NCI-H2029 (cell line): ENCODE data around the gene SHROOM1.

Source experiments
- DNase-seq: peaks from one replicate; lab custom pipeline; 2025; lab: John Stamatoyannopoulos, UW

The SHROOM1 gene

DNA sequence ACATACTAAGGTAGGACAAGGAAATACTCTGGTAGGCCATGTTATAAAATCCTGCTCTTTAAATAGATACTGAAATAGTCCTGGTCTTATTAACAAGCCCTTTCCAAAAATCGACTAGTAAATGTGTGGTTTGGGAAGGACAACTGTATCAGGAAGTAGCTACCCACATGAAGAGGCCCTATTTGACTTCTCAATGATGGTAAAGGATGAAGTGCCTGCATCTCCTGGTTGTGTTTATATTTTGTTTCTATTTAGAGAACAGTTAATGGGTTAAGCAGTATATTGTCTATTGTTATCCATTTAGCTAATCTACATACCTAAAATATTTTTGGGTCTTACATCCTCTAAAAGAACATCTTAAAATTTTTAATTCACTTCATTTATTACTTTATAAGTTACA is 23.3 kb upstream of the SHROOM1 start:
- DNase-seq, result peak; percentile 25

DNA sequence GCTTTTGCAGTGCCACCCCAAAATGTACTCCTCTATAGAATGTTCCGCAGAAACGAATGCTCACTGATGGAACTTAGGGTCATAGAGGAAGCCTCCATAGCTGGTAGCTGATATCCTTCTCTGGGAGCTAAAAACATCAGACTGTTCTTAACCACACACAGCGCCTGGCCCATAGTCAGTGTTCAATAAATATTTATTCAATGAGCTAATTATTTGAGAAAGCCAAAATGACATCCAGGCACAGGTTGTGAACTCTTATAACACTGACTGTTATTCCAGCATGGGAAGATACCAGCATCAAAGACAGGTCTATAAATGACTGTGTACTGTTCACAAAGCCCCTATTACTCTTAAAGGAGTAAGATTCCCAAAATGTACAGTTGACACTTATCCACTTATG is 22.9 kb upstream of the SHROOM1 start:
- peak; percentile 30 for DNase-seq

GRCh38 chr5:132850066-132850465 is 19.6 kb upstream of the SHROOM1 start:
- DNase-seq, result no peak

- no peak for DNase-seq
These were observed 18.9 kb upstream of the SHROOM1 start for GRCh38 chr5:132849347-132849746.

GRCh38 chr5:132848270-132848669 is 17.8 kb upstream of the SHROOM1 start:
- no peak for DNase-seq

DNA sequence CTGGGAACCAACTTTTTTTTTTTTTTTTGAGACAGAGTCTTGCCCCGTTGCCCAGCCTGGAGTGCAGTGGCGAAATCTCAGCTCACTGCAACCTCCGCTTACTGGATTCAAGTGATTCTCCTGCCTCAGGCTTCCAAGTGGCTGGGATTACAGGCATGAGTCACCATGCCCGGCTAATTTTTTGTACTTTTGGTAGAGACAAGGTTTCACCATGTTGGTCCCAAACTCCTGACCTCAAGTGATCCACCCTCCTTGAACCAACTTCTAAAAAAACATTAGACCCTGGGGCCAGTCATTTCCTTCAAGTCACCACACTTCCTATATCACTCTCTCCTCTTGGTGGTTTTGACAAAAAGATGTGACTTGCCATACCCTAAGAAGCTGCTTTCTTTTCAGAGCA is 10.9 kb upstream of the SHROOM1 start:
- DNase-seq, result no peak

GRCh38 chr5:132840896-132841295 is 10.4 kb upstream of the SHROOM1 start:
- no peak for DNase-seq

DNA sequence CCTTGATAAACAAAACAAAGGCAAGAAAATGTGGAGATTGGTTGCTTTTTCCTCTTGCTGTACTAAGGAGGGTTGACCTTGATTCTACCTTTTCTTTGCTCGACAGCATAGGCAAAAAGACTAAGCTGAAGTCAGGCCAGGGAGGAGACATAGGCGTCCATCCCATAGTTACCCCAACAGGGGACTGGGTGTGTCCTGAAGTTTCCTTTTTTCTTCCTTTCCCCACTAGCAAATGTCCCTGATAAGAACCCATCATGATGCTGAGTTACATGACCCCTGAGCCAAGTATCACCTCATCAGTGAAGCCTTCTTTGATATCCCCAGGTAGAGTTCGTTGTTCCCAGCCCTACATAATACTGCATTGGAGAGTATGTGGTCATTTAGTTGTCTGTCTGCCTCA is 9.9 kb upstream of the SHROOM1 start:
- DNase-seq, result no peak

DNA sequence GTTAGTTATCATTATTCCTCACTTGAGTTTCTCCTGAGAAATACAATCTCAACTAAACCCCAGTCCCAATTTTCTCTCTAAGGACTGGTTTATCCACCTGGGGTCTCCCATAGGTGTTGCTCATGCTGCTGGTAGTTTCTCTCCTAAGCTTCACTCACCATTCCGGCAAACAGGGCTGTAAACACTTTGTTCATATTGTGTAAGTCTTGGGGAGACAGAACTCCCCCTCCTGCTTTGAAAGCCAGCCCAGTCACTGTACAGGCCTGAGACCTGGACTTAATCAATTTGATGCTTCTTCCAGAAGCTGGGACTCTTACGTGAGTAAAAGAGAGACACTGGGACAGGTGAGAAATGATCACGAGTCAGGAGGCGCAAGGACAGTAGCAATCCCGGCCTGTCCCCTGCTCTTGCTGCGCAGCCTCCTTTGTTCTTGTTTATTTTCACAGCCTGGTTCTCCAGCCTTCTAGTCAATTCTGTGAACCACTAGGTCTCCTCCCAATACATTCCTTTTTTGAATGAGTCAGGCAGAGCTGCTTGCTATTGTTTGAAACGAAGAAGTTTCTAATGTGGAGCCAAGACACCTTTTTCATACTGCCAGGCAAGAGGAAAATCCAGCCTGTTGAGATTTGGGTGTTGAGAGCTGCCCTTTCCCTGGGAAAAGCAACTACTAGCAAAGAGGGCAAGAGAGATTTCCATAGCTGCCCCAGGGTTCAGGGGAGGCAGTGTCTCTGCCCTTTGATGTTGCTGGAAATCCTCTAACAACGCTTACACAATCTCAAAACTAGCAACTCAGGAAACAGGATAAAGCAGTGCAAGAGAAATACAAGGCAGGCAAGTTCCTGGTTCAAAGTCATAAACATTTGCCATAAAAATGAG is 9.2 kb upstream of the SHROOM1 start:
- DNase-seq, result no peak

DNA sequence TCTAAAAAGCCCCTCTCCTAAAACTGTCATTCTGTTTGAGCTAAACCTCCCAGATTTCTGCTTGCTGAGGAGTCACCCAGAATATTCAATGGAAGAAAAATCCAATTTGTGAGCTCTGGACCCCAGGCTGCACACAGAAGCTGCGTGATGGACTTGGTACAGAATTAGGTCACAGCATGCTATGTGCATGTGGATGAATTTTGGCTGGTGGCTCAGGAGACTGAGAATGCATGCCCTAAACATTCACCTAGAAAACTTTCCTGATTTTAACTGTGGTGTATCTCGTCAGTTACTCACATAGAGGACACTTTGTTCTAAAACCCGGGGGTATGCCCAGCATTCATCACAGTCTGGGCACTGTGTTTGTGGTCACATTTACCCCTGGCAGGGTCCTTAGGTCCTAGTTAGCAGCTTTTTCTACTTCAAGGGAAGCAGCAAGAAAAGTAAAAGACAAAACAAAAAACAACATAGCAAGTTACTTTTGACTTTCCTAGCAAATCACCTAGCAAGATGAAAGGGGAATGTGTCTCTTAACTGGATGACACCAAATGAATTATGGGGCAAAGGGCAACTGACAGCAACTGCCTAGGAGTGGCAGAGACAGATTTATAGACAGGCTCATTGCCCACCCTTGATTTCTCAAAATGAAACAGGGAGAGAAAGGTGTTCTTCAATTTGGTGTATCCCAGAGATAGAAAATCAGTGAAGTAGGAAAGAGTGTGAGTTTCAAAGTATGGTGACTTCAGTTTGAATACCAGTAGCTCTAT is 8.3 kb upstream of the SHROOM1 start:
- DNase-seq, result no peak

GRCh38 chr5:132837868-132838267 is 7.4 kb upstream of the SHROOM1 start:
- peak; percentile 20 for DNase-seq

DNA sequence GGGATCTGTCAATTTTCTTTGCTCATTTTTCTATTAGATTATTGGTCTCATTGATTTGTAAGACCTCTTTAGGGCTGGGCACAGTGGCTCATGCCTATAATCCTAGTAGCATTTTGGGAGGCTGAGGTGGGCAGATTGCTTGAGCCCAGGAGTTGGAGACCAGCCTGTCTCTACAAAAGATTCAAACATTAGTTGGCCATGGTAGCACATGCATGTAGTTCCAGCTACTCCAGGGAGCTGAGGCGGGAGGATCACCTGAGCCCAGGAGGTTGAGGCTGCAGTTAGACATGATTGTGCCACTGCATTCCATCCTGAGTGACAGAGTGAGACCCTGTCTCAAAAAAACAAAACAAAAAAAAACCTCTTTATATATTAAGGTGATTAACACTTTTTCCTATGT is 6.4 kb upstream of the SHROOM1 start:
- DNase-seq, result no peak

DNA sequence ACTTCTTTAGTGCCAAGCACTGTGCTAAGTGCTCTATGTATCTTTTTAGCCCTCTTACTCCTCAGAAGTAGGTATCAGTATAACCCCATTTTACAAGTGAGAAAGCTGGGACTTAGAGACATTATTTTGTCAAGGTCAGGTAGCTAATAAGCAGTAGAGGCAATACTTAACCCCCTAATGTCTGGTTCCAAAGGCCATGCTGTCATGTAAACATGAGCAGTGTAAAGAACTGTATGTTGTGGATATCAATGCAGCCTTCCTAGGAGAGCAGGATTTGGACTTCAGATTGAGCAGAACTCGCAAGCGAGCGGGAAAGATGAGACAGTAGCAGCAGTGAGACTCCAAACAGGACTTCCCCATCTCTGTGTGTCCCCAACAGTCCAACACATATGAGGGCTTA is 3.6 kb upstream of the SHROOM1 start:
- no peak for DNase-seq

DNA sequence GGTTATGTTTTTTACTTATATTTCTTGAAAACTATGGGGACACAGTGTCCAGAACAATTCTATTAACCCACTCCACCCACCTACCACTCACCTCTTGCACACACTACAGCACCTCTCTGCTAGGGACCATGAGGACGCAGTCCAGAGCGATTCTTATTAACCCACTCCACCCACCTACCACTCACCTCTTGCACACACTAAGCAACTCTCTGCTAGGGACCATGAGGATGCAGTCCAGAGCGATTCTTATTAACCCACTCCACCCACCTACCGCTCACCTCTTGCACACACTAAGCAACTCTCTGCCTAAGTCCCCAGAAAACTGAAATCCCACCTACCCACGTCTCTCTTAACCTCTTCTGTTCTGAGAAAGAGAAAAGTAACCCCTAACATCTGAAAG is 2.2 kb upstream of the SHROOM1 start:
- no peak for DNase-seq

DNA sequence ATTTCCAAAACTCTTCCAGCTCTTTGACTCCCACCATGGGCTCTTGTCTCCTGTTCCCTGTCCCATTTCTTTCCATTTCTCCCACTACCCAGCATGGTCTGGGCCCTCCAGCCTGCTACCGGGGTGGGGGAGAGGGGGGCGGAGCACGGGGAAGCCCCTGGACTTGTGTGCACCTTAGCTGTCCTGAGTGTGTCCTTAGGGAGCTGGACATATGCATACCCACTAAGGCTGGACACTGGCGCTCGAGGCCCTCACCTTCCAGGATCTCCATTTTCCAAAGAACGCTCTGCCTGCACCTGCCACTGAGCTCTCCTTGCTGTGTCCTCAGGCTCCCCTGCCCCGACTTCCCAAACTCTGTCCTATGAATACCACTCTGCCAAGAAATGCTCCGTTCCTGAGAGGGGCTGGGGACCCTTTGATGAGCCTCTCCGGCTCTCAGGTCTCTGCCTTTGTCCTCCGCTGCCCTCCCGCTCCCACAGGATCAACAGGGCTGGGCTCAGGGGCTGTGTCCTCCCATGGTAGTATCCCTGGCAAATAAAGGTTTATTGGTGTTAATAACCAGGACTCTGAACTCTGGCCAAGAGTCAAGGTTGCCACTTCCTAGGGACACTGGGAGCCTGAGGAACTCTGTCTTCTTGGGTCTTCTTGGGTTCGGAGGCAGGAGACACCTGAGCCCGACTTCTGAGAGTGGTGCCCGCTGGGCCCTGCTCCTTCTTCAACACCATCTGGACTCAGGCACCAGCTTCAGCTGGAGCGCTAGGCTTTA is 831 bp upstream of the SHROOM1 start:
- DNase-seq, result no peak

GRCh38 chr5:132829742-132830435 is 558 bp downstream of the SHROOM1 start:
- peak; percentile 48 for DNase-seq

GRCh38 chr5:132828846-132829494 is 1.5 kb downstream of the SHROOM1 start:
- no peak for DNase-seq

DNA sequence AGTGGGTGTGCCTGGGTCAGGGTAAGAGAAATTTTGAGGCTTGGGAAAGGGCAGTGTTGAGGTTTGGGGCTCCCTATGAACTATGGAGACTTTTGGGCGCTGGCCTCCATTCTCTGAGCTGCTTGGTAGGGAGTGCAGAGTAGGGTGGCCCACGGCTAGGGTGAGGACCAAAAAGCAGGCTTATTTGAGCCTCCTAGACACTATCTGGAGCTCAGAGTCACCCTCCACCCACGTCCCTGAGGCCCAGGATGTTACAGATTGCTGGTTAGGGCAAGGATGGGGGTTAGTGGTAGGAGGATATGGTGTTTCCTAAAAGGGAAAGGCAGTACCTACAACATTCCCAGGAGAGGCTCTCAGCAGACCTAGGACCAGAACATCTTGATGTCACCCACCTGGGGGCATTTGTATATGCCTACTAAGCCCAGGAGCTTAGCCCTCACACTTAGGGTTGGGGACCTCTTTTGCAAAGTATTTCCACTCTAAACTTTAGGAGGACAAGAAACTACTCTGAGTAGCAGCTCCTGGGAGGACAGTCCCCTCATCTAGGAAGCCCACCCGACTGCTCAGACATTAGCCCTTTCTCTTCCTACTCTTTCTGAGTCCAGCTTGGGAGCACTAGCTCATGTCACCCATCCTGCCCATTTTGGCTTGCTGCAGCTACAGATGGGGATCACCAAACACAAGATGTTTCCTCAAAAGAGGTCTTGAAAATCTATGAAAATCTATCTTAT is 2.3 kb downstream of the SHROOM1 start:
- DNase-seq, result no peak

DNA sequence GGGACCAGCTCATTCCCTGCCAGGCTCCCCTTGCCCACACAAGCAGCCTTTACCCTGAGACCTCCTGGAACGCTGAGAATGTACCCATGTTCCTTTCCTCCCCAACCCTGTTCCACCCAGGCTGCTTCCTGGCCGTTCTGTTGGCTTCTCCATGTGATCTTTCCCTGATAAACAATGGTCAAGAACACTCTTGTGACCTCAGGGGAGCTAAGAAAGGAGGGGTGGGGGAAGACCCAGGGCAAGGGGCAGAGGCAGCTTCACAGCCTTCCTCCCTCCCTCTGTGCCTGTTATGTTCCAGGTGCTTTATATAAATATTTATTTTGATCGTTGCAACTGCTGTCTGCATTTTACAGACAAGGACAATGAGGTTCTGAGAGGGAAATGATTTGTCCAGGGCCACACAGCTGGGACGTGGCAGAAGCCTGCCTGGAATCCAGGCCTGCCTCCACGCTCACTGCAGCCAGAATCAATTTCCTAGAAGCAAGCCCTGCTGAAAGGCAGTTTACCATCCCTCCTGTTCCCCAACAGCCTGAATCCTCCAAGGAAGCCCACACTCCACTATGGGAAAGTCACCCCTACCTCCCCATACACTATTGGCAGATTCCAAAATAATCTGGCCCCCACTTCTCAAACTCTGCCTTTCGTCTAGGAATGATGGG is 3.9 kb downstream of the SHROOM1 start:
- DNase-seq, result no peak

- no peak for DNase-seq
These were observed 4.5 kb downstream of the SHROOM1 start for GRCh38 chr5:132825834-132826391.
